Karpas-422 (cell line): ENCODE data around the gene SLC6A1. TPM values are rescaled to one million over a fixed set of nuclear protein-coding genes. Genes with fewer than 3 reads are reported as not detected.

Experiments
- DNase-seq: peaks from one replicate; pipeline ENCODE4 v3.0.0-alpha.2; 2015
- H2AFZ ChIP-seq: fragments of 200-600 bp; sonication (generic); 2 replicates; pipeline ENCODE4 v1.6.1; 2014; ENCODE audit warnings: antibody characterized with exemption, low read length, mixed read lengths
- H3K27ac ChIP-seq: fragments of 200-600 bp; sonication (generic); 2 replicates; pipeline ENCODE4 v1.5.1; 2014; ENCODE audit warnings: mild to moderate bottlenecking, low read length, moderate library complexity
- H3K27me3 ChIP-seq: fragments of 200-600 bp; sonication (generic); 2 replicates; pipeline ENCODE4 v1.6.1; 2014; ENCODE audit warnings: low read length, mixed read lengths
- H3K36me3 ChIP-seq: fragments of 200-600 bp; sonication (generic); 2 replicates; pipeline ENCODE4 v1.6.1; 2014; ENCODE audit warnings: low read length, mixed read lengths; ENCODE audit not compliant: insufficient read depth
- H3K4me1 ChIP-seq: fragments of 200-600 bp; sonication (generic); 2 replicates; pipeline ENCODE4 v1.6.1; 2014; ENCODE audit warnings: mild to moderate bottlenecking, low read length, mixed read lengths
- H3K4me2 ChIP-seq: fragments of 200-600 bp; sonication (generic); 2 replicates; pipeline ENCODE4 v1.6.1; 2014; ENCODE audit warnings: low read length, low read depth, mild to moderate bottlenecking; ENCODE audit not compliant: poor library complexity, severe bottlenecking
- H3K4me3 ChIP-seq: fragments of 200-600 bp; sonication (generic); 2 replicates; pipeline ENCODE4 v1.5.1; 2014; ENCODE audit warnings: mild to moderate bottlenecking, antibody characterized with exemption, low read length, mixed read lengths
- H3K79me2 ChIP-seq: fragments of 200-600 bp; sonication (generic); 2 replicates; pipeline ENCODE4 v1.6.1; 2014; ENCODE audit warnings: mild to moderate bottlenecking, low read length, mixed read lengths
- H3K9ac ChIP-seq: fragments of 200-600 bp; sonication (generic); 2 replicates; pipeline ENCODE4 v1.6.0; 2014; ENCODE audit warnings: low read length
- H3K9me2 ChIP-seq: fragments of 200-600 bp; sonication (generic), shearing (Covaris generic); replicated peaks from 2 replicates; pipeline ENCODE4 v1.6.0; 2014; ENCODE audit warnings: mild to moderate bottlenecking, low read length, moderate library complexity; ENCODE audit not compliant: insufficient read depth
- H3K9me3 ChIP-seq: fragments of 300-700, 200-600 bp; sonication (generic); 2 replicates; pipeline ENCODE4 v1.6.1; 2014; ENCODE audit warnings: low read length, mixed read lengths
- H4K20me1 ChIP-seq: fragments of 200-600 bp; sonication (generic); 2 replicates; pipeline ENCODE4 v1.6.1; 2014; ENCODE audit warnings: mild to moderate bottlenecking, antibody characterized with exemption, low read length, low read depth; ENCODE audit not compliant: insufficient read depth
- total RNA-seq: library from RNA; depleted of rRNA; stranded (reverse); fragments of >200 nt; shearing (Covaris generic); gene quantifications from 2 replicates; pipeline ENCODE4 v1.2.3, GENCODE V29; 2014; ENCODE audit warnings: low replicate concordance

Gene SLC6A1
- total RNA-seq, 1 experiment from 2014 or later = not detected

- Histone ChIP-seq H3K9me2 (no peaks in the 10 kb centered on the region), H2AFZ (no peak overlapping the region), H3K4me1 (no peaks in the 10 kb centered on the region)
Measured at GRCh38 chr3:11029948-11030347, 37.4 kb downstream of the SLC6A1 start.

GRCh38 chr3:11033871-11034270 is 41.3 kb downstream of the SLC6A1 start:
- H3K9me2 ChIP-seq = no peaks in the 10 kb centered on the region
- H3K79me2 ChIP-seq = no peaks in the 10 kb centered on the region
- no peaks in the 10 kb centered on the region for H3K9me3 ChIP-seq
- no peak overlapping the region for H3K4me2 ChIP-seq
- H3K36me3 ChIP-seq = no peaks in the 10 kb centered on the region
- H3K4me1 ChIP-seq = no peaks in the 10 kb centered on the region
- H3K27ac ChIP-seq = no peak overlapping the region
- H2AFZ ChIP-seq = no peak overlapping the region
- no peak overlapping the region for H3K4me3 ChIP-seq
- H3K27me3 ChIP-seq = no peaks in the 10 kb centered on the region
- no peak for DNase-seq
- no peak overlapping the region for H3K9ac ChIP-seq
- no peaks in the 10 kb centered on the region for H4K20me1 ChIP-seq

More at GRCh38 chr3:11029948-11030347, 37.4 kb downstream of the SLC6A1 start:
- no peak overlapping the region for H3K9ac ChIP-seq
- no peak overlapping the region for H3K4me2 ChIP-seq
- no peak for DNase-seq
- no peaks in the 10 kb centered on the region for H4K20me1 ChIP-seq
- no peaks in the 10 kb centered on the region for H3K36me3 ChIP-seq
- H3K4me3 ChIP-seq = no peak overlapping the region
- H3K9me3 ChIP-seq = no peaks in the 10 kb centered on the region
- no peaks in the 10 kb centered on the region for H3K27me3 ChIP-seq
- no peak overlapping the region for H3K27ac ChIP-seq
- no peaks in the 10 kb centered on the region for H3K79me2 ChIP-seq

- no peak overlapping the region for H3K27ac ChIP-seq
- no peak overlapping the region for H3K4me2 ChIP-seq
- H3K4me1 ChIP-seq = no peaks in the 10 kb centered on the region
- no peaks in the 10 kb centered on the region for H3K9me2 ChIP-seq
- no peaks in the 10 kb centered on the region for H3K9me3 ChIP-seq
- H4K20me1 ChIP-seq = no peaks in the 10 kb centered on the region
- no peak for DNase-seq
- no peaks in the 10 kb centered on the region for H3K79me2 ChIP-seq
- no peak overlapping the region for H3K4me3 ChIP-seq
- no peak overlapping the region for H2AFZ ChIP-seq
- no peak overlapping the region for H3K9ac ChIP-seq
- no peaks in the 10 kb centered on the region for H3K36me3 ChIP-seq
- no peaks in the 10 kb centered on the region for H3K27me3 ChIP-seq
Measured at GRCh38 chr3:11034309-11034985, 41.9 kb downstream of the SLC6A1 start.

GRCh38 chr3:11035757-11036505 is 43.4 kb downstream of the SLC6A1 start:
- Histone ChIP-seq H4K20me1 (no peaks in the 10 kb centered on the region), H3K79me2 (no peaks in the 10 kb centered on the region), H3K27ac (no peak overlapping the region), H3K4me2 (no peak overlapping the region), H3K9me2 (no peaks in the 10 kb centered on the region), H3K9me3 (no peaks in the 10 kb centered on the region), H3K4me1 (no peaks in the 10 kb centered on the region), H3K27me3 (no peaks in the 10 kb centered on the region), H3K4me3 (no peak overlapping the region), H2AFZ (no peak overlapping the region), H3K36me3 (no peaks in the 10 kb centered on the region), H3K9ac (no peak overlapping the region)
- no peak for DNase-seq

GRCh38 chr3:11037241-11037873 is 44.8 kb downstream of the SLC6A1 start:
- no peaks in the 10 kb centered on the region for H4K20me1 ChIP-seq
- no peaks in the 10 kb centered on the region for H3K4me1 ChIP-seq
- H2AFZ ChIP-seq = no peak overlapping the region
- no peak overlapping the region for H3K27ac ChIP-seq
- H3K9me3 ChIP-seq = no peaks in the 10 kb centered on the region
- no peaks in the 10 kb centered on the region for H3K36me3 ChIP-seq
- DNase-seq = no peak
- H3K79me2 ChIP-seq = no peaks in the 10 kb centered on the region
- H3K4me2 ChIP-seq = no peak overlapping the region
- H3K27me3 ChIP-seq = no peaks in the 10 kb centered on the region
- no peak overlapping the region for H3K9ac ChIP-seq
- H3K4me3 ChIP-seq = no peak overlapping the region
- no peaks in the 10 kb centered on the region for H3K9me2 ChIP-seq

GRCh38 chr3:11037976-11038375 is 45.4 kb downstream of the SLC6A1 start:
- Histone ChIP-seq H3K9me3 (no peaks in the 10 kb centered on the region), H3K4me1 (no peaks in the 10 kb centered on the region), H2AFZ (no peak overlapping the region), H3K27me3 (no peaks in the 10 kb centered on the region), H3K4me3 (no peak overlapping the region), H3K79me2 (no peaks in the 10 kb centered on the region), H3K9me2 (no peaks in the 10 kb centered on the region), H3K4me2 (no peak overlapping the region), H3K36me3 (no peaks in the 10 kb centered on the region), H3K9ac (no peak overlapping the region), H3K27ac (no peak overlapping the region), H4K20me1 (no peaks in the 10 kb centered on the region)
- no peak for DNase-seq

GRCh38 chr3:11045536-11045935 is 53.0 kb downstream of the SLC6A1 start:
- H3K27ac ChIP-seq = no peak overlapping the region
- H3K9ac ChIP-seq = no peak overlapping the region
- H3K9me2 ChIP-seq = no peaks in the 10 kb centered on the region
- H3K4me2 ChIP-seq = no peak overlapping the region
- no peak overlapping the region for H3K4me3 ChIP-seq
- H3K27me3 ChIP-seq = no peaks in the 10 kb centered on the region
- H3K79me2 ChIP-seq = no peaks in the 10 kb centered on the region
- H3K36me3 ChIP-seq = no peaks in the 10 kb centered on the region
- DNase-seq = no peak
- H2AFZ ChIP-seq = no peak overlapping the region
- no peaks in the 10 kb centered on the region for H4K20me1 ChIP-seq
- H3K9me3 ChIP-seq = no peaks in the 10 kb centered on the region
- H3K4me1 ChIP-seq = peaks cover 1% of the 10 kb centered on the region

GRCh38 chr3:11047500-11047899 is 55.0 kb downstream of the SLC6A1 start:
- H3K4me3 ChIP-seq = no peak overlapping the region
- peaks cover 6% of the 10 kb centered on the region for H3K4me1 ChIP-seq
- H3K9me3 ChIP-seq = no peaks in the 10 kb centered on the region
- no peak overlapping the region for H3K9ac ChIP-seq
- H2AFZ ChIP-seq = no peak overlapping the region
- no peak for DNase-seq
- no peak overlapping the region for H3K4me2 ChIP-seq
- no peaks in the 10 kb centered on the region for H4K20me1 ChIP-seq
- no peaks in the 10 kb centered on the region for H3K27me3 ChIP-seq
- no peaks in the 10 kb centered on the region for H3K9me2 ChIP-seq
- no peaks in the 10 kb centered on the region for H3K79me2 ChIP-seq
- H3K27ac ChIP-seq = no peak overlapping the region
- H3K36me3 ChIP-seq = no peaks in the 10 kb centered on the region
